H54 (cell line): ENCODE results near the gene PLA2G2D.

ENCODE experiments used
- DNase-seq: peaks from one replicate; pipeline ENCODE4 v3.0.0; 2011; ENCODE audit warnings: low spot score, mixed read lengths; ENCODE audit not compliant: insufficient read length
- FAIRE-seq: peaks from 3 replicates; lab custom pipeline; 2011; peaks lifted over from hg19 to GRCh38; lab: Jason Lieb, UNC
- POLR2A ChIP-seq: IDR thresholded peaks from 2 replicates; pipeline ENCODE4 v1.6.1; 2011; ENCODE audit warnings: low read depth, mild to moderate bottlenecking, low read length

Gene PLA2G2D

DNA sequence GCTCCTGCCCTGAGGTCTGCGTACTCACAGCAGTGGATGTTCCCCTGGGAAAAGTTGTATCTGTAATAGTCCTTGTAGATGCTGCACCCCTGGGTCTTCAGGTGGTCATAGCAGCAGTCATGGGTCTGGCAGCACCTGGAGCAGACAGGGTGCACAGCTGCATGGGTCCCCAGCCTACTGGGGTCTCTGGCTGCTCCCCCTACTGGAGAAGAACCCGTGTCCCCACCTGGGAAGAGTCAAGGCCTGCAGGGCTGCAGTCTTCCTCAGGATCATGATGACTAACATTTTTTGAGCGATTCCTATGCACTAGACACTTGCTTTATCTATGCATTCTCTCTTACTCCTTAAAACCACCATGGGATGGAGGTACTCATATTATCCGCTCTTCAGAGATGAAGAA is 3.9 kb downstream of the PLA2G2D start:
- FAIRE-seq, result no peak
- no peak for DNase-seq
- TF ChIP-seq POLR2A, result no peak

GRCh38 chr1:20114021-20114648 is 5.2 kb downstream of the PLA2G2D start:
- FAIRE-seq (no peak), DNase-seq (no peak)
- no peak for TF ChIP-seq POLR2A

- DNase-seq (no peak), FAIRE-seq (no peak)
- no peak for TF ChIP-seq POLR2A
Observed at GRCh38 chr1:20112279-20113000, 6.9 kb downstream of the PLA2G2D start.

GRCh38 chr1:20111452-20111851 is 7.9 kb downstream of the PLA2G2D start:
- no peak for DNase-seq
- TF ChIP-seq POLR2A, result no peak
- FAIRE-seq, result no peak

DNA sequence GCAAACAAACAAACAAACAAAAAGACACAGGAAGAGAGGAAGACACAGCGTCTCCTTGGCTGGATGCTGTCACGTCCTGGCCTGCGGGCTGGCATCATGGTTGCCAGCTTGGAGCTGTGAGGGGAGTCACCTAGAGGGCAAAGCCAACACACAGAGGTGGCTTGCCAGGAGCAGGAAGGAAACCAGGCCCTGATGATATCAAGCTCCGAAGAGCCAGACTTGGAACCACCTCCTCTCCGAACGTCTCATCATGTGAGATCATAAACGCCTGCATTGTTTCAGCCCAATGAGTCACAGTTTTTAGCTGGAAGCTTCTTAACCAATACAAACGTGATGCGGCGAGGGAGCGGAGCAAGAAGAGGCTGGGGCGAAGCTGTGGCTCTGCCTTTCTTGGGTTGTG is 8.7 kb downstream of the PLA2G2D start:
- no peak for TF ChIP-seq POLR2A
- DNase-seq, result no peak
- FAIRE-seq, result no peak

GRCh38 chr1:20109223-20109856 is 10.0 kb downstream of the PLA2G2D start:
- no peak for TF ChIP-seq POLR2A
- DNase-seq (no peak), FAIRE-seq (no peak)

- DNase-seq (no peak), FAIRE-seq (no peak)
- TF ChIP-seq POLR2A, result no peak
Observed at GRCh38 chr1:20108366-20109123, 10.8 kb downstream of the PLA2G2D start.

DNA sequence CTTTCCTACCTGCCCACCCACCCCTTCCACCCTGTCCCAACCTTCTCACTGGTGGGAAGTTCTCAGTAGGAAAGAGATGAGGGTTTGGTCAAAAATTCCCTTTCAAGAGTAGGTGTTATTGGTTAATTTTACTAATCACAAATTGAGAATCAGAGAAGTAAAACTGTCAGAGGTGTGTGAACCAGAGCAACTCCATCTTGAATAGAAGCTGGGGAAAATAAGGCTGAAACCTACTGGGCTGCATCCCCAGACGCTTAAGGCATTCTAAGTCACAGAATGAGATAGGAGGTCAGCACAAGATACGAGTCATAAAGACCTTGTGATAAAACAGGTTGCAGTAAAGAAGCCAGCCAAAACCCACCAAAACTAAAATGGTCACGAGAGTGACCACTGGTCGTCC is 11.5 kb downstream of the PLA2G2D start:
- DNase-seq (no peak), FAIRE-seq (no peak)
- TF ChIP-seq POLR2A, result no peak

GRCh38 chr1:20107351-20107750 is 12.0 kb downstream of the PLA2G2D start:
- no peak for DNase-seq
- TF ChIP-seq POLR2A, result no peak
- no peak for FAIRE-seq

- DNase-seq (no peak), FAIRE-seq (no peak)
- TF ChIP-seq POLR2A, result no peak
Observed at GRCh38 chr1:20105856-20106255, 13.5 kb downstream of the PLA2G2D start.

DNA sequence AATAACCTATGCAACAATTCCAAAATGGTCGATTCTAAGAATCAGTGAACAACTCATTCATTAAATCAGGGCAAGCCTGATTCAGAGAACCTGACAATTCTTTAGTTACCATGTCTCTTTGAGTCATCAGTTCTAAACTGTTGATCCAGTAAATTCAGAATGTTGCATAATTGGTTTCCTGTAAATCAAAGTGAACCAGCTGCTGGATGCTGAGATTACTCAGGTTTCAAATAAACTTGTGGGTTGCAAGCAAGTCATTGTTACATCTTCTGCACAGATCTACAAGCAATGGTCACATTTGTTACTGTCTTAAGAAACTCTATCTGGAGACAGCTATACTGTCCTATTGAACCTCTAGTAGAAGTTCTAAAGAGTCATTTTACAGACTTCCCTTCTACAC is 16.5 kb downstream of the PLA2G2D start:
- DNase-seq (no peak), FAIRE-seq (no peak)

DNA sequence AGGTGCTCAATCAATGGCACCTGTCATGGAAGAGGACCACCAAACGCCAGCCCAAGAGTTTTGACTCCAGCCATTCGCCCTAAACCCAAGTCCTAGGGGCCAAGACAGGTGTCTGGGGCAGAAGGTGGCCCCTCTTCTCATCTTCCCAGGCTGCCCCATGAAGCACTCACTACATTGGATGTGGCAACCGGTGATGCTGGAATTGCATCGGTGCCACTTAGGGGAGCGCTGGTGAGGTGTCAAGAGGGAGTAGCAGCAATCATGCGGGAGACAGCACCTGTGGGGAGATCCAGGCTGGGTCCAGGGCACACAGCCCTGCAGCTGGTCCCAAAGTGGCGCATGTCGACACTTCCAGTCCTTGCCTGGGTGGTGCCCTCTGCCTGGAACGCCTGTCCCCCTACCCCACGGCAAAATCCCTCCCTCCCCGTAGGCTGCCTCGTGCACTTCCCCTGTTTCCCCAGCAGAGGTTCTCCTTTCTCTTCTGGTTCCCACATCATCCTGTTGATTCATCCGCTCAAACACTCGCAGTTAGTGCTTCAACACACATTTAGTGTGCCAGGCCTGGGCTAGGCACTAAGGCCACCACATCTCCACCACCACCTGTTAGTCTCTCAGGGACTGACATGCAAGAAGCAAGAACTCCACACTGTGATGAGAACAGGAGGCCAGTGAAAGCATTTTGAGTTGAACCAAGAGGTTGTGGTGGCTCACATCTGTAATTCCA is 18.5 kb downstream of the PLA2G2D start:
- peak; percentile 53 for DNase-seq
- TF ChIP-seq POLR2A, result no peak
- FAIRE-seq, result no peak

More for the DNA sequence above, 16.5 kb downstream of the PLA2G2D start:
- no peak for TF ChIP-seq POLR2A

GRCh38 chr1:20099533-20099932 is 19.8 kb downstream of the PLA2G2D start:
- no peak for TF ChIP-seq POLR2A
- no peak for DNase-seq
- no peak for FAIRE-seq
